ENCODE measurements around the gene ATP2B3.

GRCh38 chrX:153585827-153586226 is 68.4 kb downstream of the ATP2B3 start:
- TF ChIP-seq YY1 (IDR thresholded peaks at IDR 0.05; ENCODE audit: insufficient read depth, insufficient read length) (no peak), SUZ12 (IDR thresholded peaks at IDR 0.05; ENCODE audit: extremely low read depth, insufficient read depth, insufficient read length) (no peak)

Measured in NT2/D1 (cell line).